Measurements from ENCODE around the gene ZBTB7C.

Gene ZBTB7C

DNA sequence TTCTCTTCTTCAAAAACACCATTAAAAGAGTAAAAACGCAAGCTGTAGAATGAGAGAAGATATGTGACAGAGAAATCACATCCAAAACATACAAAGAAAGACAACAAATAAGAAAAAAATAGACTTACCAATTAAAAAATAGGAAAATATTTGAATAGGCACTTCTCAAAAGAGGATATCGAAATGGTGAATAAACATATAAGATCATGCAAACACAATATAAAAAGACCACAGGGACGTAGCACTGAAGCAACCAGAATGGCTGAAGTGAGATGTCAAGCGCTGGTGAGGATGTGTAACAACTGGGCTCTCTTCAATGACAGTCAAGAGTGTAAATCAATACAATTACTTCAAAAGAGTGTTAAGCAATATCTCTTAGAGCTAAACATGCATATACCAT is 202.3 kb downstream of the ZBTB7C start:
- DNase-seq = no peak

DNA sequence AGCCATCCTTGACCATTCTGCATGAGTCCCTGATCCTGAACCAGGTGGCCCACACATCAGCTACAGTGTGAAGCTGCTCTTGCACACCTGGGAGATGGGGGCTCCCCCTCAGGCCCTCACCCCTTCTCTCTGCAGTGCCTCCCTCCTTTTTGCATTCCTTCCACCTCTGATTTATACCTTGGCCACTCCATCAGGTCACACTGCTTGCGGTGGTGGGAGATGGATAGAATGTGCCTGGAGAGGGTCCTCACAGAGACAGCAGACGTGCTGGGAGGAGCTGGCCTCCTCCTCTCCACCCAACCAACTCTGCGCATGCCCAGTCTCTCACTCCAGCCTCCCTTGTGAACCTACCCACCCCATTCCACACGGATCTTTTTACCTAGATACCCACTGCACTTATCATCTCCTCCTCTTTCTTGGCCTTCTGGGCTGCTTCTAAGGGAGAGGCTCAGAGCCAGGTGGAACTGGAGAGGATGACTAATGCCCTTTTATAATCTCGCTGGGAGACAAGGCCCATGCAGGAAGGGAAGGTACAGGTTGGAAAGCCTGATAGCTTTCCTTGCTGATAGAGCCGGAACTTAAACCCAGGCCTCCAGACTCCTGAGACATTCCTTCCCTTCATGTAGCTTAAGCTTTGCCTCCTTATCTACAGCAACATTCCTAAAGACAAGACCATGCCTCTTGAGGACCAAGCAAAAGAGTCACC is 205.1 kb downstream of the ZBTB7C start:
- DNase-seq = no peak

DNA sequence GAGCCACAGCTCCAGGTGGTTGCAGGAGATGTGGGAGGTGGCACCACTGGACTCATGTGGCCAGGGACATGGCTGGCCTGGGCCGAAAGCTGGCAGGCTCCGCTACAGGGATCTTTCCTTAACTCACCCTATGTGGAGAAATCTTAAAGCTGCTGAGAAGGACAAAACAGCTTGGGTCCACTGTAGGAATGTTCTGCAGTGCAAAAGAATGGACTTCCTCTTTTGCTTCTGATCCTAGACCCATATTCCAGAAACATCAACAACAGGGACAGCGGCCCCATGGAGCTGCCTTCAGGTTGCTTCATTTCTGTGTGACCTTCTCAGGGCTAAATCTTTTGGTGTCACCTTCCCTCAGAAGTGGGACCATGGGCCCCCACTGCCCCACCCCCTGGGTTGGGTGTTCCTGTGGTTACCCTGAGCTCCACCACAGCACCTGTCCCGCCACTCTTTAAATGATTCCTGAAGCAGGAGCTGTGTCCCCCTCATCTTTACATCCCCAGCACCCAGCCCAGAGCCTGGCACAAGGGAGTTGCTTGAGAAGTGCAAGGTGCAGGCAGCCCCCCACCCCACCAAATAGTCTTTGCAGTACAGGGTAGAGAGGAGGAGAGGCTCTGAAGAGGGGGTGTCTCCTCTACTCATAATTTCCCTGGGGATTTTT is 205.8 kb downstream of the ZBTB7C start:
- DNase-seq = no peak

DNA sequence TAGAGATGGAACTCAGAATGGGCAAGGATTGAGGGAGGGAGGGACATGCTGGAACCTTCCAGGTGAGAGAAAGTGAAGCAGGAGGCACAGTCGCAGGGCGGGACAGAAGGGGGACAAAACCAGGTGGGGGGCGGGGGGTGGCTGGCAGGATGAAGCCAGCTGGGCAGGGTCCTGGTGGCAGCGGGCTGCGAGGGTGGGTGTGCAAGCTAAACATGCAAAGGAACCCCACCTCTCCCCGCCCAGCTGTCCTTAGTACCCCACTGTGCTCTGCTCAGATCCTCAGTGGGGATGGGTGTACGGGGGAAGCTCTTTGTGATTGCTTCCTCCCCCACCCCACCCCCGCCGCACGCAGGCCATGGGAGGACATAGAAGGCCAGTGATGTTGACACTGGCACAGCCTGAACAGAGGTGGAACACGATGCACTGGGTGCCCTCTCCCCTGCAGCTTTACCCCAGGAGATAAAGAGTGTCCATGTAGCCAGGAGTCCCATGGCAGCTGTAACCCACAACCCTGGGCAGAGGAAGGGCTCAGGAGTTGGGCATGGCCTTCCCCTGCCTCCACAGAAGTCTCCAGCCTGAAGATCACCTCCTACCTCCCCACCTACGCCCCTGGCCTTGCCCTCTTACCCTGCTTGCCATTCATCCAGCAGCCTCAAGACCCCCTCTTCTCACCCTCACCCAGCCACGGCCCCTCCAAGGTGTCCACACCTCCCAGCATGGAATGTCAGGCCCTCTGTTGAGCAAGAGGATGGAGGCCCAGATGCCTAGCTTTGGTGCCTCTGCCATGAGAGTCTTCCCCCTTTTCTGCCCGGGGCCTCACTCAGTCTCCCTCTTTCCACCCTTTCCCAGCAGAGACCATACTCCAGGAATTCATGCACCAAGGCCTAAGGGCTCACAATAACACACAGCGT is 206.6 kb downstream of the ZBTB7C start:
- no peak for DNase-seq

DNA sequence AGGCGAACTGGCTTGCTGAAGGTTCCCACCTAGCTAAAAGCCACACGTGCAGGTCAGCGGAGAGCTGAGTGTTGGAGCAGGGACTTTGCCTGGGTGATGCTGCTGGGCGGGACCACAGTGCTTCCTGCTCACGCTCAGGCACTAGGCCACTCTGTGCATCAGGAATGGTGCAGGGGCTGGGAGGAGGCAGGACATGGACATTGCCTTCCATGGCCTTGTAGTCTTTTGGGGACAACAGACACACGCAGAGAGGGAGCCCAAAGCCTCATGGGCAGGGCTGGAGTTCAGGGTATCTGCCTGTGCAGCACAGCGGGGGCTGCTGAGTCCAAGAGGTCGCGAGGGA is 207.2 kb downstream of the ZBTB7C start:
- no peak for DNase-seq

DNA sequence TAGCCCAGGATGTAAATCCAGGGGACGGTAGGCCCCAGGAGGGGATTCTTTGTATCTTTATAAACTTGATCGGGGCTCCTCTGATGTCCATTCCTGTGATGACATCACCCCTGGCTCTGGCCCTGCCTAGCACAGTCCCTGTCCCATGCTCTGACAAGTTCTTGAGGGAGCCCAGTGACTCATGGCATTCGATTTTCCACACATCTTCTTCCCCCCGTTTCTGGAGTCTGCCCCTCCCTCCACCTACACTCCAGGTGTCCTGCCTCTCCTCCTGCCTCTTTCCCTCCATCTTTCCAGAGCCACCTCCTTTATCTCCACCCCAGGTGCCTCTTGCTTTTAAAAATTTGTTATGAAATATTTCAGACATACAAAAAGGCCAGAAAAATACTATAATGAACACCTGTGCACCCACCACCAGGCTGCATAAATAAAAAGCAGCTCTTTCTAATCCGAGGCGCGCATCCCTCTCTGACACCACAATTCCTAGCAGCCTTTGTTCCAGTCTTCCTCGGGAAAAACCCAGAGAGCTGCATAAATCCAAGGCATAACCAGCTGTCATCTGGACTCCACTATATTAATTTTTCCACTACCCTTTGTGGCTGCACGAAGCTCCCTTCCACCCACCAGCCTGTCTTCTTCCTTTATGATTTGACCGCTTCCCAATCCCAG is 207.7 kb downstream of the ZBTB7C start:
- DNase-seq = no peak

DNA sequence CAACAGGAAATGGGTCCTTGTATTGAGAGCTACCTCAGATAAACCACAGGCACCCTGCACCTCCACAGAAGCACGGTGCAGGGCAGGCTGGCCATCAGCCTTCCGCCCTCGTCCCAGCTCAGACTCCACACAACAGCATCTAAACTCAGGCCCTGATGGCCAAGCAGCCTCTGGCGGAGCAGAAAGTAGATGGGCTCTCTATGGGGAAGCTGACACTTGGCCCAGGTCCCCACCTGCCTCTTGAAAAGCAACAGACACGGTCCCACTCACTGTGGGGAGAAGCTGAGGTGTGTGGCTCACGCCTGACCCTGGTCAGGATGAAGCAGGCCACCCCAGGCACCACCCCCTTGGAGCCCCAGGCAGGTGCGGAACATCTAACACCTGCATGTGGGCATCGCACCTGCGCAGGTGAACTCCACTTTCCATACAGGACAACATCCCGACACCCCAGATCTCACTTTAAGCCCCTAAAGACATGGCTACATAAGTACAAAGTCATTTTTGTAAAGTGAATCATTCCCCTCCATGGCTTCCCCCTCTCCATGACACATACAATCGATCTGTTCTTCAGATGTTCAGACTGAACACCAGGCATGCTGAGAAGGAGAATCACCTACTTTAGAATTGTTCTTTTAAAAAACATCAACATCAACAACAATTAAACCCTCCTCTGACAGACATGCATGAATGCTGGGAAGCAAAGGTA is 208.4 kb downstream of the ZBTB7C start:
- DNase-seq = no peak

DNA sequence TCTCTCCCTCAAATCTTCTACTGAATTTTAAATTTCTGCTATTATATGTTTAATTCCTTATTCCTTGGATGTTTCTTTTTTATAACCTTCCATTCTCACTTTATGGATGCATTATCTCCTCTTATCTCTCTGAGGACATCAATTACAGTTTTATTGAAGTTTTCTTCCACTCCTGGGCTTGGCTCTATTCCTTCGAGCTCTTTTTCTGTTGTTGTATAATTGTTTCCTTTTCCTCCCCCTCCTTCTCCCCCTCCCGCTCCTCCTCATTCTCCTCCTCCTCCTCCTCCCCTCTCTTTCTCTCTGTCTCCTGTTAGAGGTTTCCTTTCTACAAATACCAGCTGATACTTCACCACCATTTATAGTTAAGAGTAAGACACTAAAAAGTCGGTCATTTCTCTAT is 209.8 kb downstream of the ZBTB7C start:
- DNase-seq = no peak

DNA sequence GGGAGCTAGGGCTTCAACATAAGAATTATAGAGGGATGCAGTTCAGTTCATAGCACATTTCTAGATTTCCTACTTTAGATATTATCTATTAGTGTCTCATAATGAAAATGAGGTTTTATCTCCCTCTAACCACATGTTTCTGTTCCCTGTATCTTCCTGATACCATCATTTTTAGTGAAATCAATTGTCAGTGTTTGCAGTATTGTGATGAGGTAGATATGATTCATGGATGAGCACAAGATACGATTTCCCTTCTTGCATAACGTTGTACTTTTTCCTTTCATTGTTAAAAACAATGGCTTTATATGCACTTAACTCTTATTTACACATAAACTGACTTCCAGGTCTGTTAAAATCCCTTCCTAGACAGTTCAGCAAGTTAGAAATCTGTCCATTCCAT is 211.4 kb downstream of the ZBTB7C start:
- DNase-seq = no peak

DNA sequence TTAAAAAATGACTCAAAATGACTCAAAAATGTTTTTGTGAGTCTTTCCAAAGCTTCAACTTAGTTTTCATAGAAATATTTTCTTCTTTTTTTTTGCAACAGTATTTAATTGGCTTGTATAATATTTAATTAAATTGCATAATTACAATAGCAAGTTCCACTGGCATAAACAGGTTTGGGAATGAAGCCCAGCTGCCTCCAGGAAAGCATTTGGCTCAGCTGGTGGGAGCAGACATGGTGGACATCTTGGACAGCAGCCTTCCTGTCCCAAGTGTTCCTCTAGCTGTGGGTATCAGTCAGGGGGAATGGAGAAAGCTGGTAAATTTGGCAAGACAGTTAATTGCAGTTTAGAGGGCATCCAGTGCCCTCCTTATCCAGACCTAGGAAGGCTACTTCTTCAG is 213.4 kb downstream of the ZBTB7C start:
- no peak for DNase-seq

DNA sequence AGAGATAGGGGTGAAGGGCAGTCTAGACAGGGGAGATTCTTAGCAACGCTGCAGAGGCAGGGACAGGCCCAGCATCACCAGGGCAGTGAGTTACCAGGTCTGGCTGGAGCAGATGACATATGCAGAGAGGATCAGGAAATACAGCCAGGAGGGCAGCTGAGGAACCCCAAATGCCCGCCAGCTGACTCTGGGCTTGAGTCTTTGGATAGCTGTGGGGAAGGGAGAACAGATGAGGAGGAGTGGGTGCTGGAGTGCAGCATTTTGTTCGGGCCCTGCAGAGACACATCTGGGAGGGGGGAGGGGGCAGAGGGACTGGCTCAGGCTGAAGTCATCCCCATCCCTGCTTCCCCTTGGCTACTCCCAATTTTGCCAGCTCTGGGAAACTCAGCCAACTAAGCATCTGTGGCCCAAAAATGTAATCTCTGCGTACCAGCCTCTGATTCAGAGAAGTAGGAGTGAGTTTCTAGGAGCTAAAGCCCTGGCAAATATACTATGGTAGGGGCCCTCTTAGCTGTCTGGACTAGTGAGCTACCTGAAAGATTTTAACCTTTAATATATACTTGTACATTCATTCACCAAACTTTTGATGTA is 214.5 kb downstream of the ZBTB7C start:
- DNase-seq = no peak

DNA sequence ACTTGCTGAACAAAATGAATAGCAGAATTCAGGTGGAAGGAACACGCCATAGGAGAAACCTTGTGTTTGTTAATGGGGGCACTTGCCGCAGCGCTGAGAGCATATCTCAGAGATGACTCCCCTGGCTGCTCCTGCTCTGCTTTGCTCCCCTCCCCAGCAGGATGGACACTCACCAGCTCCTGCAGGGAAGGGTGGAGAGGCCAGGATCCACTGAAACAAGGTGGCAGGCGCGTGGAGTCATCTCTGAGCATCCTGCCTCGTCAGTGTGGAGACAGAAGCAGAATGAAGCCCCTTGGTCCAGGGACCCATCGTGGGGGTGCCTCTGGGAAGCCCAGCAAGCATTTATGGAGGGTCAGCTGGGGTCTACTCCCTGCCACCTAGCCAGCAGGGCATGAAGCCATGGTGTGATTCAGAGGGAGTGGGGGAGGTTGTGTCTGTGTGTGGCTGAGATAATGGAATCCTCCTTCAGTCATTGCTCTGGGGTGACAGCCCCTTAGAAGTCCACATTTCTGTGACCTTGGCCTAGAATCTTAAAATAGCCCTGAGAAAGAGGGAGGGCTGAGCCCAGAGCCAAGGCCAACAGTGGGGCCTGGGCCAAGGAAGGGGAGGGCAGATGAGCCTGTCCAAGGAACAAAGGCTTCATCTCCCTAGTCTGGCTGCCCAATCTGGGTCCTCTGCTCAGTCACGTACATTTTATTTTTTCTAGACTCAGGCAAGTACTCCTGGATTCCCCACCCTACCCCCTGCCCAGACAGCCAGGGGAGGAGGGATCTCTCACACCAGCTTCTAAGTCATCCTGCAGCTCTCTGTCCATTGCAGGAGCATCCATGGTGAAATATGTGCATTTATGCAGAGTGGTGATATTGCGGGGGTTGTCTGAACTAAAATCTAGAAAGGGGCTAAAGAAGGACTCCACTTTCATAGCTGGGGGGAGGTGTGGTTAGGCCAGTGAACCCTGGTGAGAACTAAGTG is 215.4 kb downstream of the ZBTB7C start:
- peak; percentile 61 for DNase-seq

DNA sequence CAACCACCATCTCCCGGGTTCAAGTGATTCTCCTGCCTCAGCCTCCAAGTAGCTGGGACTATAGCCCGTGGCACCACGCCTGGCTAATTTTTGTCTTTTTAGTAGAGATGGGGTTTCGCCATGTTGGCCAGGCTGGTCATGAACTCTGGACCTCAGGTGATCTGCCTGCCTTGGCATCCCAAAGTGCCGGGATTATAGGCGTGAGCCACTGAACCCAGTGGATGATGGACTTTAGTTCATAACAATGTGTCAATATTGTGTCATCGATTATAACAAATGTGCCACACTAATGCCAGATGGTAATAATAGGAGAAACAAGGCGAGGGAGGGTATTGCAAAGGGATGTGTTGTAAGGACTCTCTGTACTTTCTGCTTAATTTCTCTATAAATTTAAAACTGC is 216.6 kb downstream of the ZBTB7C start:
- no peak for DNase-seq

DNA sequence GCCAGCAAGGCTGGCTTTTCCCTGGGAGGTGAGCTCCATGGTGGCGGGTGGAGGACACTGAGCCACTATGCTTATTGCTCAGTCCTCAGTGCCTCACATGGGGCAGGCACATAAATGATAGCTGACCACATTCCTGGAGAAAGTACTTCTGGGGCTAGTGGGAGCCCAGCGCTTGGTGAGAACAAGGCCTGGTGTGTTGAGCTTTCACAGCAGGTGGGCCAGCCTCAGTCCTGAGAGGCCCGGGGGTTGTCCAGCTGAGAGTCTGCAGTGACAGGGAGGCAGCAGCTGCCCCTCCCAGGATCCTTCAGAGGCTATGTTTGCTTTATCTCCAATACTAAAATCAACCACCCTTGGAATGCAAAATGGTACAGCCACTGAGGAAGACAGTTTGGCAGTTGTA is 217.7 kb downstream of the ZBTB7C start:
- no peak for DNase-seq

DNA sequence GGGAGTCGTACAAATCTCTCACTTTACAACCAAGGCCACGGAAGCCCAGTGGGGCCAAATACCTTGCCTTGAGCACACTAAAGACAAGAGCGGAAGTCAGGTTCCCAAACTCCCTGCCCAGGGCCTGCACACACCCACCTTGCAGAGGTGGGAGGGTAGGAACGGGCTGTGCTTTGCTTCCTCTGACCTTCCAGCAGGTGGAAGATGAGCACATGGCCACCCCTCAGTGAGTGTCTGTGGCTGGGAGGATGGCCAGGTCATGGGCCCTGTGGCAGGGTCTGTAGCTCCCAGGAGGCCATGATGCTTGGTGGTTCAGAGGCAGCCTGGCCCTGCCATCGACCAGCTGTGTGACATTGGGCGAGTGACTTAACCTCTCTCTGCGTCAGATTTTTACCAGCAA is 218.2 kb downstream of the ZBTB7C start:
- DNase-seq = no peak

DNA sequence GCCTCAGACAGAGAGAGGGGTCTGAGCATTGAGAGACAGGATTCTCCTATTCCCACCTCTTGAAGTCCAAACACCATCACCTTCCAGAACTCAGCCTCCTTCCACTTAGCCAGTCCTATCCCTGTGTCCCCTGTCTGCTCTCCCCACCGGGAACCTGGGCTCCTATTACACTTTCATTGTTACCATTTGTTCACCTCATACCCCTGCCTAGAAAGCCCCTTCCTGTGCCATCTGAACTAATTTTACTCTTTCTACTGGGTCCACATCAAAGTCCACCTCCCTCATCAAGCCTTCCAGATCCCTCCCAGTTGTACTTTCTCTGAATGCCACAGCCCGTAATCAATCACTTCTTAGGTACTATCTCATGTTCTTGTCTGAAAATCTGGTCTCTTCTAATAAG is 220.6 kb downstream of the ZBTB7C start:
- DNase-seq = no peak

DNA sequence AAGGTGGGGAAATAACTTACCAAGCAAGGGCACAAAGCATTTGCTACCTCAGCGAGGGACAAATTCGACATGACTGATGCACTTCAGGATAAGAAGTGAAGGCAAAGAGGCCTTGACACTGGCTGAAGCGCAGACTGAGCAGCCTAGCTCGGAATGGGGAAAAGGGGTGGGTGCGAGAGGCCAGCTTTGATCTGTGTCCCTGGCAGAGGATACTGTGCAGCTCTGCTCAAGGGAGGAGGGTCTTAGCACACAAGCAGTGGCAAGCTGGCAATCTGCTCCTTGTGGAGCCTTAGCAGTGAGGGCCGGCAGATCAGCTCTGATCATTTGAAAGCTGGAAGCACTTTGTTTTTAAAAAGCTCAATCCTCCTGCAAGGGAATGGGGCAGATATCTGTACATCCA is 222.3 kb downstream of the ZBTB7C start:
- DNase-seq = no peak

DNA sequence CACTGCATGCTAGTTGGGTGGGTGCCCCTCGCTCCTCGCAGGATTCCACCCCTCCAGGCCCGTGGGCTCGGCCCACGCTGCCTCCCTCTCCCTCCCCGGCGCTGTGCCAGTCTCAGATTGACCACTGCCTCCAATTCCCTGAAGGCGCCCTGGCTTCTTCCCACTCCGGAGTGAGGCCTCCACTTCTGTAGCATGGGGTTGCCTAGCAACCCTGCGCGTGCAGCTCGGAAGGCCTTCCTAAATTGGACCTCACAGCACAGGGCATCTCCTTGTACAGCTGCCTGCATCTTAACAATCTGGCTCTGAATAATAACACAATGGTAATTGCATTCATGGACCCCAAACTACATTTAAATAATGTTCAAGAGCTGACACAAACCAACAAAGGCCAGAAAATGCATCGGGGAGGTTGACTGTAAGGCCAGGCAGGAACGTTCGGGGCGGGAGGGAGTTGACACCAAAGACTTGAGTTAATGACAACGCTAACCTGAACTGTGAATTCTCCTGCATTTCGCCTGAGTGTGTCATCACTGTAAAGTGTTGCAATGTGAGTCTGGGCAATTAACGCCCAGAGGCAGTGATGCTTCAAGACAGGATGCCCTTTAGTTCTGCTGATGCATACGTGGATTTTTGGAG is 222.9 kb downstream of the ZBTB7C start:
- peak; percentile 70 for DNase-seq

DNA sequence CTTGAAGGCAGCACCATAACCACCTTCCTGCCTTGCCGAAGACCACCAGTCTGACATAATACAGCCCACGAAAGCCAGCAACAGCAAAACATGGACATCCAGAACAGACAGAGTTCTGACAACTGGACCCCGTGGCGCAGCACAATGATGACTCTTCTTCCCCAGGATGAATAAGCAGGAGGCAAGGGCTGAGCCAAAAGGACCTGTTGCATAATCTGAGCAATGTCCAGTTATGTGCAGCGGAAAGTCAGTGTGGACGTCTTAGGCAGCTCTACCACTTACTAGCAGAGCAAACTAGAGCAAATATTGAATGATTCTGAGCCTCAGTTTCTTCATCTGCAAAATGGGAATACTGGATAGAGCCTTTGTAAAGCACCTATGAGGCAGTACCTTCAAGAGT is 225.1 kb downstream of the ZBTB7C start:
- DNase-seq = no peak

DNA sequence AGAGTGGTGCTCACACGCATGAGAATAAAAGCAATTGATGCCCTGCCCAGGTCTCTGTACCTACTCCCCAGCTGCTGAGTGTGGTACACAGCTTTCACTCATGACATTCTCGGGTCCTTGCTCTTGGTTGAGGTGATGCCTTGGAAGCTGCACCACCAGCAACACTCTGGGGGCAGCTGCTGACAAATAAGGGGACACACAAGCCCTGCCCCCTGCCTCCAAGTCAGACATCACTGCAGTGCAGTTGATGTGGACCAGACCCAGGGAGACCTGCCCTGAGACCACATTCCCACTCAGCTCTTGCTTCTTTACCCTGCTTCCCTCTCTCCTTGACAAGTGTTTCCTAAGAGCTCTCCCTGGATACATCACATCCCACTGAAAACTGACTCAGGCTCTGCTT is 225.6 kb downstream of the ZBTB7C start:
- no peak for DNase-seq

DNA sequence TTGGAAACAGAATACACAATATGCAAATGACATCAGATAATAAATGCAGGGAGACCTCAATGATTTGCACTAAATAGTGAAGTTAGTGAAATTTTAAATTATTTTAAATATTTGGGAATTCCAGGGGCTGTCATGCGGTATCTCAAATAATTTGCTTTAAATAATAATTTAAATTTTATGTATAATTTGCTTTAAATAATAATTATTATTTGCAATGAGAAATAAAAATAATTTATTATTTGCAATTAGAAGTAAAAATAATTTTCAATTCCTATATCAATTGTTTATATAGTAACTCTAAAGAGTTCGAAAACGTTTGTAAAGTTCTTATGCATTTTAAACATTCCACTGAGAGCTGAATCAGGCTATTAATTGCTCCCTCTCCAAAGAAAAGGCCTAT is 226.4 kb downstream of the ZBTB7C start:
- no peak for DNase-seq

Measured in kidney glomerular epithelial cell (primary cell).